HepG2 (cell line): ENCODE measurements around the gene PSMD9. TPM values are rescaled to one million over a fixed set of nuclear protein-coding genes. Genes with fewer than 3 reads are reported as not detected.

ENCODE experiments used
- BCLAF1 ChIP-seq: fragments of 450-650 bp; IDR thresholded peaks from 2 replicates; pipeline ENCODE4 v1.6.1; 2017; ENCODE audit warnings: mild to moderate bottlenecking
- CSRNP2 ChIP-seq: sonication (generic); formaldehyde crosslinking; conservative IDR thresholded peaks from 2 replicates; pipeline ENCODE4 v1.8.0; 2022; ENCODE audit warnings: low read depth, missing genetic modification reagents
- GATAD1 ChIP-seq: IDR thresholded peaks from 2 replicates; pipeline ENCODE4 v1.6.1; 2016; ENCODE audit warnings: missing genetic modification reagents, missing compliant biosample characterization
- GPBP1L1 ChIP-seq: sonication (generic); formaldehyde crosslinking; IDR thresholded peaks from 2 replicates; pipeline ENCODE4 v1.5.0; 2020; ENCODE audit warnings: mild to moderate bottlenecking, missing genetic modification reagents
- HMG20A ChIP-seq: IDR thresholded peaks from 2 replicates; pipeline ENCODE4 v1.6.1; 2016; ENCODE audit warnings: borderline replicate concordance
- MAX ChIP-seq: IDR thresholded peaks from 2 replicates; pipeline ENCODE4 v1.6.1; 2012; ENCODE audit warnings: inconsistent platforms
- PCBP1 ChIP-seq: fragments of 200-400 bp; formaldehyde crosslinking; IDR thresholded peaks from 2 replicates; pipeline ENCODE4 v1.6.1; 2017; ENCODE audit warnings: mild to moderate bottlenecking, low read depth, low read length, borderline replicate concordance
- PHF20 ChIP-seq: sonication (generic); formaldehyde crosslinking; IDR thresholded peaks from 2 replicates; pipeline ENCODE4 v1.5.0; 2020; ENCODE audit warnings: mild to moderate bottlenecking, missing genetic modification reagents
- POLR2AphosphoS5 ChIP-seq: IDR thresholded peaks from 2 replicates; pipeline ENCODE4 v1.6.1; 2012; ENCODE audit warnings: low read depth, low read length
- RFX5 ChIP-seq: IDR thresholded peaks from 2 replicates; pipeline ENCODE4 v1.6.1; 2011; ENCODE audit warnings: low read depth, low read length, improper control_type of control experiment
- RXRA ChIP-seq: sonication (generic); formaldehyde crosslinking; IDR thresholded peaks from 2 replicates; pipeline ENCODE4 v1.5.1; 2020; ENCODE audit warnings: missing genetic modification reagents
- YEATS2 ChIP-seq: sonication (generic); formaldehyde crosslinking; IDR thresholded peaks from 2 replicates; pipeline ENCODE4 v1.4.0; 2020; ENCODE audit warnings: missing genetic modification reagents, borderline replicate concordance
- ZBTB49 ChIP-seq: sonication (generic); formaldehyde crosslinking; IDR thresholded peaks from 2 replicates; pipeline ENCODE4 v1.4.0; 2020; ENCODE audit warnings: missing genetic modification reagents, borderline replicate concordance
- ZC3H4 ChIP-seq: sonication (generic); formaldehyde crosslinking; IDR thresholded peaks from 2 replicates; pipeline ENCODE4 v1.4.0; 2020; ENCODE audit warnings: missing genetic modification reagents, borderline replicate concordance
- ZEB1 ChIP-seq: IDR thresholded peaks from 2 replicates; pipeline ENCODE4 v1.6.1; 2012; ENCODE audit warnings: mild to moderate bottlenecking, low read depth, inconsistent platforms; ENCODE audit not compliant: insufficient replicate concordance
- ZFP37 ChIP-seq: sonication (generic); formaldehyde crosslinking; IDR thresholded peaks from 2 replicates; pipeline ENCODE4 v1.4.0; 2020; ENCODE audit warnings: missing genetic modification reagents, borderline replicate concordance
- ZNF251 ChIP-seq: sonication (generic); formaldehyde crosslinking; IDR thresholded peaks from 2 replicates; pipeline ENCODE4 v1.9.0; 2021; ENCODE audit warnings: mild to moderate bottlenecking, missing genetic modification reagents
- ZNF274 ChIP-seq: sonication (generic); formaldehyde crosslinking; IDR thresholded peaks from 2 replicates; pipeline ENCODE4 v1.5.1; 2020; ENCODE audit warnings: mild to moderate bottlenecking, missing genetic modification reagents
- ZNF354B ChIP-seq: sonication (generic); formaldehyde crosslinking; IDR thresholded peaks from 2 replicates; pipeline ENCODE4 v1.8.0; 2022; ENCODE audit warnings: mild to moderate bottlenecking, missing genetic modification reagents
- ZNF7 ChIP-seq: IDR thresholded peaks from 2 replicates; pipeline ENCODE4 v1.6.1; 2016; ENCODE audit warnings: missing biosample characterization, missing genetic modification reagents
- ZSCAN20 ChIP-seq: sonication (generic); formaldehyde crosslinking; IDR thresholded peaks from 2 replicates; pipeline ENCODE4 v1.4.0; 2020; ENCODE audit warnings: missing genetic modification reagents, mild to moderate bottlenecking, borderline replicate concordance
- polyA plus RNA-seq, 8 experiments: library from polyadenylated mRNA; depleted of rRNA in 3 of 8; stranded (reverse) in 7 of 8; unstranded in 1 of 8; fragments of >200 nt; fragmentation: Illumina TruSeq in 4 of 8; extraction: Trizol in 4 of 8; gene quantifications; 2 replicates each; pipeline versions ENCODE4 v1.2.1 to v1.2.3, GENCODE V29; 2011 to 2016; ENCODE audit warnings: low read depth in 4 of 8, missing spikeins in 1 of 8, mixed read lengths in 1 of 8; ENCODE audit not compliant: insufficient read depth in 1 of 8
- total RNA-seq, 5 experiments: library from RNA; depleted of rRNA; stranded (reverse); fragments of >200 nt; fragmentation: Illumina TruSeq; extraction: Trizol; gene quantifications; 2 replicates each; pipeline ENCODE4 v1.2.3, GENCODE V29; 2016; ENCODE audit warnings: low read depth in 1 of 5

Gene PSMD9
- total and polyA plus RNA-seq, 2 of the 13 experiments (the other 11 are each of a cell fraction or from before 2014, with no cell fraction given): 41.4 to 61.1 TPM

GRCh38 chr12:121888478-121889273 is at the start of gene PSMD9 (continued):
- TF ChIP-seq BCLAF1: no peak
- 0 out of 2 replicates have a peak, but pooled peaks have one; percentile 59 for TF ChIP-seq CSRNP2 (CRISPR knock-in tag)
- TF ChIP-seq ZBTB49 (CRISPR knock-in tag): no peak
- TF ChIP-seq ZSCAN20 (CRISPR knock-in tag): no peak; the same call in 1 of the 2 replicates
- peak; percentile 95 for TF ChIP-seq GATAD1 (CRISPR knock-in tag)
- TF ChIP-seq HMG20A (CRISPR knock-in tag): 0 out of 2 replicates have a peak, but pooled peaks have one; percentile 13
- TF ChIP-seq PHF20 (CRISPR knock-in tag): peak; percentile 90
- peak; percentile 62; the same call in 1 of the 2 replicates for TF ChIP-seq ZNF251 (CRISPR knock-in tag)
- peak; percentile 95 for TF ChIP-seq ZNF354B (CRISPR knock-in tag)
- peak; percentile 40; the same call in 1 of the 2 replicates for TF ChIP-seq ZFP37 (CRISPR knock-in tag)
- peak; percentile 73 for TF ChIP-seq POLR2AphosphoS5
- TF ChIP-seq GPBP1L1: no peak
- peak; percentile 90 for TF ChIP-seq ZNF274 (CRISPR knock-in tag)
- TF ChIP-seq ZC3H4 (CRISPR knock-in tag): no peak
- peak; percentile 99 for TF ChIP-seq MAX
- TF ChIP-seq RXRA (CRISPR knock-in tag): peak; percentile 91
- peak; percentile 98; the same call in 1 of the 2 replicates for TF ChIP-seq YEATS2 (CRISPR knock-in tag)
- TF ChIP-seq ZEB1: peak; percentile 16
- no peak for TF ChIP-seq ZNF7 (CRISPR knock-in tag)
- no peak for TF ChIP-seq RFX5
- no peak for TF ChIP-seq PCBP1
